Parathyroid adenoma (tissue), 2 donors: ENCODE results near the gene BAZ1B.
"Not testable (repeated sequence)": the region's sequence is repeated elsewhere in the genome, so short reads cannot be mapped to it uniquely, and the experiment has no call there.

Source experiments
- H2AFZ ChIP-seq: fragments of 300-600 bp; sonication (generic); one replicate; pipeline ENCODE4 v1.7.0; 2017; ENCODE audit warnings: antibody characterized with exemption, mild to moderate bottlenecking
- H3K27ac ChIP-seq: fragments of 300-600 bp; sonication (generic); one replicate; pipeline ENCODE4 v1.7.0; 2017
- H3K27me3 ChIP-seq: fragments of 300-600 bp; sonication (generic); one replicate; pipeline ENCODE4 v1.7.0; 2017; ENCODE audit warnings: low read length; ENCODE audit not compliant: control insufficient read depth, insufficient read depth
- H3K36me3 ChIP-seq: fragments of 300-600 bp; sonication (generic); one replicate; pipeline ENCODE4 v1.7.0; 2017; ENCODE audit warnings: low read length; ENCODE audit not compliant: control insufficient read depth, insufficient read depth
- H3K4me1 ChIP-seq: fragments of 300-600 bp; sonication (generic); one replicate; pipeline ENCODE4 v1.7.0; 2017; ENCODE audit warnings: control low read depth
- H3K4me2 ChIP-seq: fragments of 300-600 bp; sonication (generic); one replicate; pipeline ENCODE4 v1.7.0; 2017; ENCODE audit warnings: low read length
- H3K4me3 ChIP-seq: fragments of 300-600 bp; sonication (generic); one replicate; pipeline ENCODE4 v1.7.0; 2017; ENCODE audit warnings: low read depth, low read length
- H3K79me2 ChIP-seq: fragments of 300-600 bp; sonication (generic); one replicate; pipeline ENCODE4 v1.7.0; 2017; ENCODE audit warnings: control low read depth
- H3K9ac ChIP-seq: fragments of 300-600 bp; sonication (generic); one replicate; pipeline ENCODE4 v1.7.0; 2017; ENCODE audit warnings: mild to moderate bottlenecking
- H3K9me3 ChIP-seq: fragments of 300-600 bp; sonication (generic); one replicate; pipeline ENCODE4 v1.7.0; 2017; ENCODE audit warnings: low read length; ENCODE audit not compliant: control insufficient read depth
- CTCF ChIP-seq: fragments of 300-600 bp; sonication (generic); IDR thresholded peaks from one replicate; pipeline ENCODE4 v1.7.0; 2017; ENCODE audit warnings: antibody characterized with exemption, mild to moderate bottlenecking
- donor health status: primary hyperparathyroidism.

BAZ1B gene

GRCh38 chr7:73483171-73483570 is 38.9 kb downstream of the BAZ1B start:
- Histone ChIP-seq H3K4me3 (no peak overlapping the region), H3K27ac (peak overlapping the region; percentile 73), H3K4me2 (peak overlapping the region; percentile 28), H3K9me3 (no peaks in the 10 kb centered on the region), H3K4me1 (peaks cover 27% of the 10 kb centered on the region), H2AFZ (no peak overlapping the region), H3K27me3 (no peaks in the 10 kb centered on the region), H3K36me3 (no peaks in the 10 kb centered on the region), H3K79me2 (peaks cover 16% of the 10 kb centered on the region), H3K9ac (no peak overlapping the region)
- no peak for TF ChIP-seq CTCF

GRCh38 chr7:73482746-73483145 is 39.3 kb downstream of the BAZ1B start:
- H3K4me2 ChIP-seq = peak overlapping the region; percentile 28
- peak overlapping the region; percentile 73 for H3K27ac ChIP-seq
- H3K4me3 ChIP-seq = no peak overlapping the region
- TF ChIP-seq CTCF = no peak
- H3K9me3 ChIP-seq = no peaks in the 10 kb centered on the region
- H3K36me3 ChIP-seq = no peaks in the 10 kb centered on the region
- peaks cover 27% of the 10 kb centered on the region for H3K4me1 ChIP-seq
- no peak overlapping the region for H3K9ac ChIP-seq
- peaks cover 18% of the 10 kb centered on the region for H3K79me2 ChIP-seq
- no peak overlapping the region for H2AFZ ChIP-seq
- H3K27me3 ChIP-seq = no peaks in the 10 kb centered on the region

GRCh38 chr7:73481521-73481920 is 40.6 kb downstream of the BAZ1B start:
- H3K4me2 ChIP-seq, H3K9ac ChIP-seq, H3K27ac ChIP-seq, H3K36me3 ChIP-seq, H2AFZ ChIP-seq, H3K9me3 ChIP-seq, H3K4me3 ChIP-seq, H3K27me3 ChIP-seq: not testable (repeated sequence)
- Histone ChIP-seq H3K4me1 (peaks cover 25% of the 10 kb centered on the region), H3K79me2 (peaks cover 25% of the 10 kb centered on the region)

GRCh38 chr7:73478549-73478948 is 43.5 kb downstream of the BAZ1B start:
- Histone ChIP-seq H3K9ac (no peak overlapping the region), H3K79me2 (peaks cover 29% of the 10 kb centered on the region), H3K27ac (no peak overlapping the region), H3K27me3 (no peaks in the 10 kb centered on the region), H3K9me3 (no peaks in the 10 kb centered on the region), H3K36me3 (no peaks in the 10 kb centered on the region), H3K4me2 (no peak overlapping the region), H3K4me1 (peaks cover 15% of the 10 kb centered on the region), H2AFZ (no peak overlapping the region), H3K4me3 (no peak overlapping the region)
- TF ChIP-seq CTCF = no peak

- Histone ChIP-seq H3K79me2 (peaks cover 37% of the 10 kb centered on the region), H3K9ac (no peak overlapping the region), H3K4me2 (no peak overlapping the region), H3K9me3 (no peaks in the 10 kb centered on the region), H3K4me1 (peaks cover 5% of the 10 kb centered on the region), H3K27ac (no peak overlapping the region), H3K27me3 (no peaks in the 10 kb centered on the region), H3K36me3 (no peaks in the 10 kb centered on the region), H2AFZ (no peak overlapping the region), H3K4me3 (no peak overlapping the region)
- no peak for TF ChIP-seq CTCF
These were observed 44.7 kb downstream of the BAZ1B start for GRCh38 chr7:73477376-73477775.
